ENCODE data around the gene KIF27.
"Not testable (repeated sequence)": the region's sequence is repeated elsewhere in the genome, so short reads cannot be mapped to it uniquely, and the experiment has no call there.

KIF27 gene

DNA sequence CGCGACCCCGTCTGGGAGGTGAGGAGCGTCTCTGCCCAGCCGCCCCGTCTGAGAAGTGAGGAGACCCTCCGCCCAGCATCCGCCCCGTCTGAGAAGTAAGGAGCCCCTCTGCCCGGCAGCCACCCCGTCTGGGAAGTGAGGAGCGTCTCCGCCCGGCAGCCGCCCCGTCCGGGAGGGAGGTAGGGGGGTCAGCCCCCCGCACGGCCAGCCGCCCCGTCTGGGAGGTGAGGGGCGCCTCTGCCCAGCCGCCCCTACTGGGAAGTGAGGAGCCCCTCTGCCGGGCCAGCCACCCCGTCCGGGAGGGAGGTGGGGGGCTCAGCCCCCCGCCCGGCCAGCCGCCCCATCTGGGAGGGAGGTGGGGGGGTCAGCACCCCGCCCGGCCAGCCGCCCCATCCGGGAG is 117.3 kb downstream of the KIF27 start:
- not testable (repeated sequence) for DNase-seq (ENCODE audit: low spot score)

DNA sequence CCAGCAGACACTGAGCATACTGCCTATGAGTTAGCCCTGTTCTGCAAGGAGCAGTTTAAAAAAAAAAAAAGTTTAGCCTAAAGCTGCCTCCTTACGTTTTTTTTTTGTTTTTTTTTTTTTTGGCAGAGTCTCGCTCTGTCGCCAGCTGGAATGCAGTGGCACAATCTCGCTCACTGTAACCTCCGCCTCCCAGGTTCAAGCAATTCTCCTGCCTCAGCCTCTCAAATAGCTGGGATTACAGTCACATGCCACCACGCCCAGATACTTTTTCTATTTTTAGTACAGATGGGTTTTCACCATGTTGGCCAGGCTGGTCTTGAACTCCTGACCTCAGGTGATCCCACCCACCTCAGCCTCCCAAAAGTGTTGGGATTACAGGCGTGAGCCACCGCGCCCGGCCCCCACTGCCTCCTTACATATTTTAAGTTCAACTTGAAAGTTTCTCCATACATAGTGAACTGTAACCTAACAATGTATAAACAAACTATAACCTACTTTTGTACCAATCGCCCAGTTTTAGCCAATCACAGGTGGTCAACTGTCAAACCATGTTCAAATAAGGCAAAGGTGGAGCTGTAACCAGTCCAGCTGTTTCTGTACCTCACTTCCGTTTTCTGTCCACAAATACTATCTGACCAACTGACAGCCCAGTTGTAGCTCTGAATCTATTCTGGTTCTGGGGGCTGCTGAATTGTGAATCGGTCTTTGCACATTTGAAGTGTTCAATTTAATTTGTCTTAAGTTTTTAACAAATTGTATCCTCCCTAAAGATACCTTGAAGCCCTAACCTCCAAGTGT is 120.8 kb downstream of the KIF27 start:
- DNase-seq (ENCODE audit: low spot score): no peak

DNA sequence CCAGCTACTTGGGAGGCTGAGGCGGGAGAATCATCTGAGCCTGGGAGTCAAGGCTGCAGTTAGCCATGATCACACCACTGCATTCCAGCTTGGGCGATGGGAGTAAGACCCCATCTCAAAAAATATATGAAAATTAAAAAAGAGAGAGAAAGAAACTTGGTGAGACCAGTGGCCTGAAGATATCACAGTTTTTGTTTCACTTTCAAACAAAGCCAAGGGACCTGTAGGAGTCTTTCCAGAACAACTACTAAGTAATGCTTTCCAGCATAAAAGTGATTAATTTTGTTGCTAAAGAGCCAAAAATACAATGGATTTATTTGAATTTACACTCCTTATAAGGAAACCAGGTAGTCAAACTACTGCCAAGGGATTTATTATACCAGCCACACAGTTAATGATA is 127.2 kb downstream of the KIF27 start:
- DNase-seq (ENCODE audit: low spot score): no peak

DNA sequence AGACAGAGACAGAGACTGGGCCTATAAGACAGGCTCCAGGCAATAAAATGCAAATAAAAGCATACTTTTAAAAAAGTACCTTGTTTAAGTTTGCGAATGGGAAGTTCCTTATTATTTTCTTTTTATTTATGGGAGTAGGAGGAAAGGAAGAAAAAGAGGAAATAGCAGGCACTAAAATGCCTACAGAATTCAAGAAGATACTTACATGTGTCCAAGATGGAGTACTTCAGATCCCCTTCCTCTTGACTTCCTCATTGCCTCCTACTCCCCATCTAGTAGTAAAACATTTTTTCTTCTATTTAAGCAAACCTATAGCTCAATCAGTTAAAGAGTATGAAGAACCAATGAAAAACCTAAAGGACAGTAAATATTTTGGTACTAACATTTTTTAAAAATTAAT is 128.5 kb downstream of the KIF27 start:
- DNase-seq (ENCODE audit: low spot score): no peak
